T-helper 1 cell (primary cell): ENCODE measurements around the gene JMJD7.

ENCODE experiments used
- DNase-seq, 5 donors: peaks; one replicate each; pipeline ENCODE4 v3.0.0-alpha.2; 2012 to 2020

JMJD7 gene

DNA sequence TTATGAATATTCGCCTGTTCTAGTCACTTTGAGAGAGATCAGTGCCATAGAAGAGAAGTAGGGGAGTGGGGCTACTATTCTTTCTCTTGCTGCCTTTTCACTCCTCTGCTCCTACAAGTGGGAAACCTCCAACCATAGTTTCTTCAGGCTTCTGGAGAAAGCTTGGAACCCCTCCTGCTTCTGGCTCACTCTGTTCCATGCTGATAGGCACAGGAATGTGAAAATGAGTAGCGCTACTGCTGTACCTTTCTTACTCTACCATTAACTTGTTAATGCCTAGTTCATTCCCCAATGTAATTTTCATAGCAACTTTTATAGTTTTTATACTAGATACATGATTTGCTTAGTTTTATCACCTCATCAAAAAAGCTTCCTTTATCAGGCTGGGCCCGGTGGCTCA is 26.7 kb upstream of the JMJD7 start:
- no peak for DNase-seq

GRCh38 chr15:41801850-41802455 is 25.9 kb upstream of the JMJD7 start:
- DNase-seq: no peak

- no peak for DNase-seq
Measured at GRCh38 chr15:41804361-41804760, 23.5 kb upstream of the JMJD7 start.

- DNase-seq: no peak
Measured at GRCh38 chr15:41804916-41805666, 22.8 kb upstream of the JMJD7 start.

- no peak for DNase-seq
Measured at GRCh38 chr15:41805711-41806110, 22.2 kb upstream of the JMJD7 start.

DNA sequence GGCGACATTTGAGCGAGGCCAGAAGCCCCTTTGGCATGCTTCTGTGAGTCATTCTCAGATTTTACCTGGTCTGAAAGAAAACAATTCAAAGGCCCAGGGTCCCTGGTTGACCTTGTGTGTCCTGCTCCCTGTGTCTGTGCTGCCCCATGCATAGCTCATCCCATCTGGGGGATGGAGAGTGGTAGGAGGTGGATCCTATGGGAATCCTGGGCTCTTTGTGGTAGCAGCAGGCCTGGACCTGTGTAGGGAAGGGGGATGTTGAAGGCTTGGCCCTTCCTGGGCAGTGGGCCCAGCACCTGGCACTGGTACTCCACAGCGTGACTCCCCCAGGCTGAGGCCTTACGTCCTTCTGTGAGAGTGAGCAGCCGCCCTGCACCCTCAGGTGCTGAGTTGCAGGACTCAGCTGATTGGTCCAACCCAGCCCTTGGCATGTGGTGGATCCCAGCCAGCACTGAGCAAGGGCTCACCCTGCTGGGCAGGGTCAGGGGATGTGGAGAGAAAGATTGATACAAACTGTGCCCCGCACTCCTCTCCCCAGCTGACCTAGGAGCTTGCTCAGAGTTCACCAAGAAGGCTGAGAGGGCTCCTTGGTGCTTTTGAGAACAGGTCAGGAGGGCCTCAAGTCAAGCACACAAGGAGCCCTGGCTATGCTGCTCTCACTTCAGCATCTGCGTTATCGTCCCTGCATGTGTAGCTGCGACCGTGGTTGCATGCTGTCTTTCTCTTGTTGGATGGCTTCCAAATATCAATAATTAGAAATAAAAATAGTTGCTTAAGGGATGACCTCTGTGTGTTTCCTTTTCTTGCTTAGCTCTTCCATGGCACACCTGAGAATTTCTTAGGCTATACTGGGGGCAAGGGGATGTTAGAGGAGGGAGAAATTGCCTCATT is 21.4 kb upstream of the JMJD7 start:
- DNase-seq: no peak

- no peak for DNase-seq
Measured at GRCh38 chr15:41809121-41809520, 18.8 kb upstream of the JMJD7 start.

- no peak for DNase-seq
Measured at GRCh38 chr15:41809526-41810220, 18.2 kb upstream of the JMJD7 start.

GRCh38 chr15:41810651-41811431 is 17.1 kb upstream of the JMJD7 start:
- DNase-seq: no peak

DNA sequence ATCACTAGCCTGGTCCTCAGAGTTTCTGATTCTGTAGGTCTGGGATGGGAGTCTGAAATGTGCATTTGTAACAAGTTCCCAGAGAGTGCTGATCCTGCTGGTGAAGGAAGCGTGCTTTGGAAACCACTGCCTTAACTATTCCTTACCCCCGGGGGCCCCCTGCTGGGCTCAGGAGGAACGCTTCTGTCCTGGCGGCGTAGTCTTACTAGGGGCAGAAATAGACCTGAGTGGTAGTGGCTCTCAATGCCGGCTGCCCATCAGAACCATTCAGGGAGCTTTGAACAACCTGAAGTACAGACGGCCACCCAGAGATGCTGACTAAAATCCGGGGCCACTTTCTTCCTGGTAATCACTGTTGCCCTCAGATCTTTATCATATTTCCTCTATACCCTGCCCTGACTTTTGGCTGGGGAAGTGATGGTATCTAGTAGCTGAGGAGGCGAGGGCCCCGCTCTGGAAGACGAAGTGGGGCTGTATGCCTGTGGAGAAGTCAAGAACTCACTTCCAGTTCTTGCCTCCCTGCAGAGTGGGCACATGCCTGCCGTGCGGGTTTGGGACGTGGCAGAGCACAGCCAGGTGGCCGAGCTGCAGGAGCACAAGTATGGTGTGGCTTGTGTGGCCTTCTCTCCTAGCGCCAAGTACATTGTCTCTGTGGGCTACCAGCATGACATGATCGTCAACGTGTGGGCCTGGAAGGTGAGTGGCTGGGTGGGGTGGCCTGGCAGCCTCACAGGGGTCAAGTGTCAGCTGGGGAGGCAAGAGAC is 16.3 kb upstream of the JMJD7 start:
- peak; percentile 36 to 74 (median 62) for DNase-seq

GRCh38 chr15:41812820-41813375 is 15.0 kb upstream of the JMJD7 start:
- DNase-seq: no peak

GRCh38 chr15:41813426-41813825 is 14.5 kb upstream of the JMJD7 start:
- DNase-seq: no peak

DNA sequence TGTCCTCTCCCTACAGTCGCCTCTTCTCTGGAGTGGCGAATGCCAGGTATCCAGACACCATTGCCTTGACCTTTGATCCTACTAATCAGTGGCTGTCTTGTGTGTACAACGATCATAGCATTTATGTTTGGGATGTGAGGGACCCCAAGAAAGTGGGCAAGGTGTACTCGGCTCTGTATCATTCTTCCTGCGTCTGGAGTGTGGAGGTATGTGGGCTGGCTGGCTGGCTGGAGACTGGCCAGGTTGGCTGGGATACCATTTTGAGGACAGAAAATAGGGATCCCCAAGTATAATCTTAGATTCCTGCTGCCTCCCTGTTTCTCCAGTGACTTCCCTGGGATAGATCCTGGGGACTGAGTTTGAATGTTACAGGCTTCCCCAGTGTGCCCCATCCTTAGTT is 13.4 kb upstream of the JMJD7 start:
- no peak for DNase-seq

DNA sequence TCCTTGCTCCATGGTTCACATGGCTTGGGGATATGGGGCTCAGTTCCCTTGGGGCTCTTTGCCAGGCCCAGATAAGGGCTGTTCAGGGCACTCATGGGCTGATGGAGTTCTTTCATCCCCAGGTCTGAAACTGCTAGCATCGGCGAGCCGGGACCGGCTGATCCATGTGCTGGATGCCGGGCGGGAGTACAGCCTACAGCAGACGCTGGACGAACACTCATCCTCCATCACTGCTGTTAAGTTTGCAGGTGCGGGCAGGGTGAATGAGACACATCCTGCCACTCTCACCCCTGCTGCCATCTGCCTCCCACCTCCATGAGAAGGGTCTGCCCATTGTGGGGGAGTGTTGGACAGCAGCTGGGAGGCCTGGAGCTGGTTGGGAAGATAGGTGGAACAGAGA is 11.1 kb upstream of the JMJD7 start:
- no peak for DNase-seq

DNA sequence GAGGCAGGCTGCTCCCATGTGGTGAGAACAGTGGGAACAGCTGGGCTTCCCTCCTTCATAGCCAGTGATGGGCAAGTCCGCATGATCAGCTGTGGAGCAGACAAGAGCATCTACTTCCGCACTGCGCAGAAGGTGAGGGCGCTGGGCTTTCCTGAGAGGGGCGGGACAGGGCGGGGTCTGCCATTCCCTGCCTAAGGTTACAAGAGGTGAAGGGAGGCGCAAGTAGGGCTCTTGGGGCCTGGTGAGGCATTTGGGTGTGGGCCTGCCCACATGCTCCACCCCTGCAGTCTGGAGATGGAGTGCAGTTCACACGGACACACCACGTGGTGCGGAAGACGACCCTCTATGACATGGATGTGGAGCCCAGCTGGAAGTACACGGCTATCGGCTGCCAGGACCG is 10.6 kb upstream of the JMJD7 start:
- no peak for DNase-seq

- no peak for DNase-seq
Measured at GRCh38 chr15:41817781-41818180, 10.1 kb upstream of the JMJD7 start.

DNA sequence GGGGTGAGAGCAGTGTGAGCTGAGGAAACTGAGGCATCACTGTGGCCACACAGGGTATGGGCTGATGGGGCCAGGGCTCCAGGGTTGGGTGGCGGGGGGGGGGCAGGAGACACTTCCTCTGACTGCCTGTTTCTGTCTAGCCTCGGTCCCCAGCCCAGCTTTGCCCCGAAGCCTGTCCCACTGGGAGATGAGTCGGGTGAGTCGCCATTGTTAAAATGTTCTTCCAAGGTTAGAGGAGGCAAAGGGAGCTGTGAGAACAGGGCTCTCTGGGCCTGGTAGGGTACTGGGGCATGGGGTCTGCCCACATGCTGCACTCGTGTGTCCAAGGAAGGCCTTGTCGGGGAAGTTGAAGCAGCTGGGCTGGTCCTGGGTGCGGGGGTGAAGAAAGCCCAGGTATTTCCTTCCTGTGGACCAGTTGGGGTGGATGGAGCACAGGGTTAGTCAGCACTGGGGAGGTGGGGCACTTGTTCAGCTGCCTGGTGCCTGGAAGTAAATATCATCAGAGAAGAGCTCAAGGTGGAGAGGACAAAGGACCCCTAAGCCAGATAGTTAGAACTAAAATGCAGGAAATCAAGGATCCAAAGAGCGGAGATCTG is 8.3 kb upstream of the JMJD7 start:
- DNase-seq: no peak

DNA sequence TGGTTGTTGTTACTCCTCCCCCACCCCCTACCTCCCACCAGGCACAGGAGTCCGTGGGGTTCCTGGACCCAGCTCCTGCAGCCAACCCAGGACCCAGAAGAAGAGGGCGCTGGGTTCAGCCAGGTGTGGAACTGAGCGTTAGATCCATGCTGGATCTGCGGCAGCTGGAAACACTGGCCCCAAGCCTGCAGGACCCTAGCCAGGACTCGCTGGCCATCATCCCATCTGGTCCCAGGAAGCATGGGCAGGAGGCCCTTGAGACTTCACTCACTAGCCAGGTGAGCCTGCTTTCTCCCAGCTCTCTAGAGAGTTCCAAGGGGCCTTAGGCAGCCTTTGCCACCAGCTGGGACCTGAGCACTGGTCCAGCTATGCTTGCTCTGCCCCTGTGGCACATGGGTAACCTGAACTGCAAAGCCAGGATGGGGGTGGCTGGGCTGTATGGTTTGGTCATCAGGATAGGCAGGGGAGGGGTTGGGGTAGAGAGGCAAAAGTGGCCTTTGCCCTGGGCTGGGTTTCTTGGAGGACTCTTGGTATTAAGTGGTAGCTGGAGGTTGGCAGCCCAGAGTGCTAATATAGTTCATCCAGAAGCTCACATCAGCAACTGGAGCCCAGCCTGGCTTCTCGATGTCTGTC is 7.0 kb upstream of the JMJD7 start:
- no peak for DNase-seq

GRCh38 chr15:41821831-41822230 is 6.1 kb upstream of the JMJD7 start:
- DNase-seq: no peak

- DNase-seq: no peak
Measured at GRCh38 chr15:41822471-41822870, 5.4 kb upstream of the JMJD7 start.
